ENCODE data around the gene PIP5K1C. TPM values are rescaled to one million over a fixed set of nuclear protein-coding genes. Genes with fewer than 3 reads are reported as not detected.
A peak's percentile ranks its signal among the peaks of the same experiment; 100 is the strongest.

The PIP5K1C gene
- total RNA-seq, 3 donors from 2014 or later (not counting 1 experiment from before 2014, with no cell fraction given): 35.0 to 49.2 (median 36.8) TPM

DNA sequence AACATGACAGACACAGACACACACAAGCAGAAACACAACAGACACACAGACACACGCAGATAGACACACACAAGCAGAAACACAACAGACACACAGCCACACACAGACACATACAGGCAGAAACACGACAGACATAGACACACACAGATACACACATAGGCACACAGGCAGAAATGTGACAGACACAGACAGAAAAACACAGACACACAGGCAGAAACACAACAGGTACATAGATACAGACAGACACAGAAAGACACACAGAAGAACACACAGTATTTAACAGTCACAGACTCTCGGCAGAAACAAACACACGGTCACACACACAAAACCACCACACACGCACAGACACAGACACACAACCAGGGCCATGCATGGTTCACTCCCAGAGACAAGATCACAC, 94.5 kb downstream of the PIP5K1C start:
- Mint-ChIP-seq H3K9me3 (no peaks in the 10 kb centered on the region), H3K4me3 (no peak overlapping the region), H3K27ac (no peak overlapping the region), H3K36me3 (no peaks in the 10 kb centered on the region), H3K4me1 (peaks cover 7 to 21% of the 10 kb centered on the region in 2 donors), H3K27me3 (ENCODE audit: low read depth in 2 of 2) (no peaks in the 10 kb centered on the region)
- ATAC-seq (no peak), DNase-seq (no peak)
- H3K9me3 ChIP-seq (ENCODE audit: control insufficient read depth, insufficient read depth, low read length): no peaks in the 10 kb centered on the region
- H3K27ac ChIP-seq (ENCODE audit: low read length): no peak overlapping the region
- TF ChIP-seq CTCF (IDR thresholded peaks at IDR 0.05): no peak
- 32% methylated on average over 5 of the region's 5 CpGs for WGBS (ENCODE audit: insufficient coverage)
- intact Hi-C loops (cut with micrococcal nuclease): no loop called here
- H3K4me1 ChIP-seq (ENCODE audit: control insufficient read depth, insufficient read depth, low read length): peaks cover 52% of the 10 kb centered on the region
- H3K27me3 ChIP-seq (ENCODE audit: control insufficient read depth, insufficient read depth, low read length): no peaks in the 10 kb centered on the region
- H3K4me3 ChIP-seq (ENCODE audit: low read length): peak overlapping the region; percentile 36
- peaks cover under 1% of the 10 kb centered on the region for H3K36me3 ChIP-seq (ENCODE audit: control insufficient read depth, insufficient read depth, low read length)

- no peak overlapping the region for H3K4me3 ChIP-seq (ENCODE audit: low read length)
- H3K27ac ChIP-seq (ENCODE audit: low read length): no peak overlapping the region
- TF ChIP-seq CTCF (IDR thresholded peaks at IDR 0.05): no peak
- H3K27me3 ChIP-seq (ENCODE audit: control insufficient read depth, insufficient read depth, low read length): no peaks in the 10 kb centered on the region
- H3K27me3 Mint-ChIP-seq (ENCODE audit: low read depth in 2 of 2): no peaks in the 10 kb centered on the region
- no peak overlapping the region for H3K4me3 Mint-ChIP-seq
- H3K27ac Mint-ChIP-seq: no peak overlapping the region
- no peaks in the 10 kb centered on the region for H3K9me3 Mint-ChIP-seq
- peaks cover 7 to 21% of the 10 kb centered on the region in 2 donors for H3K4me1 Mint-ChIP-seq
- no peaks in the 10 kb centered on the region for H3K36me3 ChIP-seq (ENCODE audit: control insufficient read depth, insufficient read depth, low read length)
- no peaks in the 10 kb centered on the region for H3K9me3 ChIP-seq (ENCODE audit: control insufficient read depth, insufficient read depth, low read length)
- peak; percentile 14 to 21 (median 14) for ATAC-seq
- intact Hi-C loops (cut with micrococcal nuclease): no loop called here
- H3K4me1 ChIP-seq (ENCODE audit: control insufficient read depth, insufficient read depth, low read length): peaks cover 52% of the 10 kb centered on the region
- DNase-seq: no peak
- WGBS (ENCODE audit: insufficient coverage): 24% methylated on average over 3 of the region's 3 CpGs
- H3K36me3 Mint-ChIP-seq: no peaks in the 10 kb centered on the region
These were observed 94.9 kb downstream of the PIP5K1C start for GRCh38 chr19:3605361-3605760.

DNA sequence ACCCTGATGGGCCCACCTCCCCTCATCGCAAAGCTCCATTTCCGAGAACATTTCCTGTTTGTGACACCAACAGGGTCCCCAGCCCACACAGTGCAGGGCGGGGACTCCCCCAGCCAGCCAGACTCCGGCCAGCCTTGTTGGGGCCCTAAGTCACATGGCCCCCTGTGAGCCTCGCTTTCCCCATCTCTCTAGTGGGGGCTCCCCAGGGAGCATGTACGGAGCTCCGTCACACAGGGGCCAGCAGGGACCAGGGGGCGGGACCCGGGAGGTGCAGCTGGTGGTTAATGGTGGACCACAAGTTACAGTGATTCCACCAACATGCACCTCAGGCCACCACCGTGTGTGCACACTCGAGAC, 95.3 kb downstream of the PIP5K1C start:
- Histone ChIP-seq H3K36me3 (ENCODE audit: control insufficient read depth, insufficient read depth, low read length) (no peaks in the 10 kb centered on the region), H3K4me3 (ENCODE audit: low read length) (peak overlapping the region; percentile 14), H3K27ac (ENCODE audit: low read length) (peak overlapping the region; percentile 47), H3K4me1 (ENCODE audit: control insufficient read depth, insufficient read depth, low read length) (peaks cover 52% of the 10 kb centered on the region), H3K27me3 (ENCODE audit: control insufficient read depth, insufficient read depth, low read length) (no peaks in the 10 kb centered on the region), H3K9me3 (ENCODE audit: control insufficient read depth, insufficient read depth, low read length) (no peaks in the 10 kb centered on the region)
- no peaks in the 10 kb centered on the region for H3K36me3 Mint-ChIP-seq
- no peak for TF ChIP-seq CTCF (IDR thresholded peaks at IDR 0.05)
- no peaks in the 10 kb centered on the region for H3K9me3 Mint-ChIP-seq
- H3K4me3 Mint-ChIP-seq: no peak overlapping the region
- ATAC-seq (peak; percentile 62 to 79 (median 71)), DNase-seq (peak; percentile 34 to 56)
- WGBS (ENCODE audit: insufficient coverage): under 1% methylated on average over 7 of the region's 11 CpGs
- intact Hi-C loops (cut with micrococcal nuclease): no loop called here
- peaks cover 7 to 21% of the 10 kb centered on the region in 2 donors for H3K4me1 Mint-ChIP-seq
- no peaks in the 10 kb centered on the region for H3K27me3 Mint-ChIP-seq (ENCODE audit: low read depth in 2 of 2)
- H3K27ac Mint-ChIP-seq: no peak overlapping the region

DNA sequence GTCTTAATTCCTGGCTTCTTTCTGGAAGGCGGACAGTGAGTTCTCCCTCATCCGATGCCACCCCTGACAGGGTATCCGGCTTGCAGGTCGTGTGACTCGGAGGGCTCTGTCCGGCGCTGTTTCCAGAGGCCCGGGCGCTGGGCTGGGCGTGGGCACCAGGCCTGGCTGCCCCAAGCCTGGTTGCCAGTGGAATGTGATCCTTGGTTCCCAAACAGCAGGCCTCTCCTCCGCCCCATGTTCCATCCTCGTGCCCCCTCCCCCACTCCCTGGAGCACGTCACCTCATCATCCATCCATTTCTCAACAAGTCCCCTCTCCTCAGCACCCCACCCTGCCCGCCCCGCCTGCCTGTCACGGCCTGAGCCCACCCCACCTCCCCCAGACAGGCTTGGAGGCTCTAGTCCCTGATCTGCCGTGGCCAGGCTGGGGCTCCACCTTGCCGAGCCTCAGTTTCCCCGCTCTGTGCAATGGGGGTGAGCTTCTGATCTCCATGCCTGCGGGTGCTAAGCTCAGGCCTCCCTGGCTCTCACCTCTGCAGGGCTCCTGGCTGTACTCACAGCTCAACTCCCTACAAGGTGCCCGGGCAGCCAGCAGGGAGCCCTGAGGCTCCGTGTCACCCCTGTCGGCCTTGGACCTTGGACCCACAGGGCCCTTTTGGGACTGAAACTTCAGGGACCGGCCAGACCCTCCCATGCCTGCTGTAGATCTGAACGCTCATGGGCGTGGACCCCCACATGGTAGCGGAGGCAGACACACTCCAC, 95.9 kb downstream of the PIP5K1C start:
- Mint-ChIP-seq H3K4me3 (peak overlapping the region; percentile 38), H3K9me3 (no peaks in the 10 kb centered on the region), H3K27ac (no peak overlapping the region), H3K4me1 (peaks cover 7 to 21% of the 10 kb centered on the region in 2 donors), H3K27me3 (ENCODE audit: low read depth in 2 of 2) (no peaks in the 10 kb centered on the region), H3K36me3 (no peaks in the 10 kb centered on the region)
- DNase-seq (no peak), ATAC-seq (no peak)
- Histone ChIP-seq H3K27me3 (ENCODE audit: control insufficient read depth, insufficient read depth, low read length) (no peaks in the 10 kb centered on the region), H3K9me3 (ENCODE audit: control insufficient read depth, insufficient read depth, low read length) (no peaks in the 10 kb centered on the region), H3K4me1 (ENCODE audit: control insufficient read depth, insufficient read depth, low read length) (peaks cover 52% of the 10 kb centered on the region), H3K36me3 (ENCODE audit: control insufficient read depth, insufficient read depth, low read length) (no peaks in the 10 kb centered on the region), H3K27ac (ENCODE audit: low read length) (peak overlapping the region; percentile 47), H3K4me3 (ENCODE audit: low read length) (peak overlapping the region; percentile 14)
- WGBS (ENCODE audit: insufficient coverage): 65% methylated on average over 27 of the region's 27 CpGs
- intact Hi-C loops (cut with micrococcal nuclease): no loop called here
- no peak for TF ChIP-seq CTCF (IDR thresholded peaks at IDR 0.05)
